Amniotic stem cell (primary cell): Measurements from ENCODE around the gene ZBTB18.

Experiments
- DNase-seq: peaks from one replicate; lab custom pipeline; 2025; lab: John Stamatoyannopoulos, UW

ZBTB18 gene

DNA sequence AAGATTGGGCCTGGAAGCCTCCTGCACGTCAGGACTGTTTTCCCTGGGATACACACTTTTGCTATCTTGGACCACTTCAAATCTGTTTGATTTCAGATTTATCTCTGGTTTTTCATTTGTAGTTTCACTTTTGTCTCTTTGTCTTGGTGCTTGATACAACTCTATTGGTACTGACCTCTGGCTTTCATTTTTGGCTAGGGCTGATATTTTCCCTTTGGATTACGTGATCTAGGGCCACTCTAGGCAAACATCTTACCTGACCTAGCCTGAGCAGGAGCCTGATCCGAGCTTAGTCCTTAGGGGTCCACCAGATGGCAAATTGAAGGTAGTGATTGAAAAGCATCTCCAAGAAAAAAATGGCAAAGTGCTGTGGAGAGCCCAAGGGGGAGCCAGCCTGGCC is 39.6 kb downstream of the ZBTB18 start:
- DNase-seq: no peak

GRCh38 chr1:244092293-244092963 is 41.3 kb downstream of the ZBTB18 start:
- no peak for DNase-seq

GRCh38 chr1:244092964-244093638 is 42.0 kb downstream of the ZBTB18 start:
- DNase-seq: no peak

GRCh38 chr1:244094880-244095528 is 43.9 kb downstream of the ZBTB18 start:
- no peak for DNase-seq

GRCh38 chr1:244095529-244095911 is 44.4 kb downstream of the ZBTB18 start:
- no peak for DNase-seq

- no peak for DNase-seq
Observed at GRCh38 chr1:244096066-244096610, 45.1 kb downstream of the ZBTB18 start.

DNA sequence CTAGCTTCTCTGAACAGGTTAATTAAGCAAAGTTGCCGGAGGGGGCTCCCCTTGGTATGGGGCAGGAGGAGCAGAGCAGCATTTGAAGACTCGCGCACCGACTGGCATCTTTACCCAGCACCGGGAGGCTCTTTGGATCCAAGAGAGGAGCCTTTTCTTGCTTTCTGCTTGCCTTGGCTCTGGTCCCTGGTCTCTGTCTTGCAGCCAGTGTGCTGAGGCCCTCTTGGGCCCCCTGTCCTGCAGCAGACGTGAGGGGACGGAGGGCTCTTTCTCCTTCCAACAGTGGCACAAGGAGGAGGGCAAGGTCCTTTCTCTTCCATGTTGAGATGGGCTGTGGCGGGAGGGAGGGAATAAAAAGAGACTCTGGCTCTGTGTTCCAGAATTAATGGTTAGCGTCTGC is 45.6 kb downstream of the ZBTB18 start:
- no peak for DNase-seq

GRCh38 chr1:244097523-244098405 is 46.7 kb downstream of the ZBTB18 start:
- DNase-seq: no peak

DNA sequence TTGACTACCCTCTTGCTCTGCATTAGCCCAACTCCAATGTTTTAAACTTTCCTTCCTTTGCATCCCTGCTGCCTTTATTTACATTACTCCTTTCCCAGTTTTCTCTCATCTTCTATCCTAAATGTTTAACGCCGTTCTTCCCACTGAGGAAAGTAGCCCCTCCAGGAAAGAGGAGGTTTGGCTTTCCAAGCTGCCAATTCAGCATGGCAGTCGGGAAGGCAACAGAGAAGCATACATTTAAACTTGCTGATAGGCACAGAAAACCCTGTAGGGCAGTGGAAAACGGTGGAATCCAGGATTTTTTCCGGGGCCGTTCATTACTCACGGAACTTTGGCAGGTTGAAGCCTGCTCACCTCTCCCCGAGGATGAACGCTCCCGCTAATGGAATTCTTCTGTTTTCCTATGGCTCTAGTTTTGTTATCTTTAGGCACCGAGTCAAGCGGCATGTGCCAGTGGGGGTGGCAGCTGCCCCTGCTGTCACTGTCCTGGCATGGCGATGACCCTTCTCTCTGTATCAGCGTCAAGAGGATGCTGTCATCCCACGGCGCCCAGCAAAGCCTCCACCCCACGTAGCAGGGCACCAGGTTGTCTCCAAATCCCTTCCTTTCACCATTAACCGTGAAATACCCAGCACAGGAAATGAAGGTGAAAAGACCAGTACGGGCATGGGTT is 48.3 kb downstream of the ZBTB18 start:
- no peak for DNase-seq

DNA sequence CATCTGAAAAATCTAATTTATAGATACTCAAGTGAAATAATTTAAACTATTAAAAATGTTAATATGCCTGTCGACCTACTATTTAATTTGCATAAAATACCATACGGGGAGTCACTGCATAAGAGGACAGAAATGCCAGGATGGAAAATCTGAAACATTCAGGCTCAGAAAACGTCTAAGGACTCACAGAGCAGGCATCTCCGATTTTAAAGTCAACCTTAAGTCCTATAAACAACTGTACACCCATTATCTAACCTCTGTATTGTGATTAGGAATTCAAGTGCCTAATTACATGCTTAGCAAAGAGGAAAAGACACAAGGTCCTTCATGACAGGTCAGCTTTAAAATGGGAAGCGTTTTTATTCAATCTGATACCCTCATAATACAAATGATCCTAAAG is 49.2 kb downstream of the ZBTB18 start:
- DNase-seq: no peak

DNA sequence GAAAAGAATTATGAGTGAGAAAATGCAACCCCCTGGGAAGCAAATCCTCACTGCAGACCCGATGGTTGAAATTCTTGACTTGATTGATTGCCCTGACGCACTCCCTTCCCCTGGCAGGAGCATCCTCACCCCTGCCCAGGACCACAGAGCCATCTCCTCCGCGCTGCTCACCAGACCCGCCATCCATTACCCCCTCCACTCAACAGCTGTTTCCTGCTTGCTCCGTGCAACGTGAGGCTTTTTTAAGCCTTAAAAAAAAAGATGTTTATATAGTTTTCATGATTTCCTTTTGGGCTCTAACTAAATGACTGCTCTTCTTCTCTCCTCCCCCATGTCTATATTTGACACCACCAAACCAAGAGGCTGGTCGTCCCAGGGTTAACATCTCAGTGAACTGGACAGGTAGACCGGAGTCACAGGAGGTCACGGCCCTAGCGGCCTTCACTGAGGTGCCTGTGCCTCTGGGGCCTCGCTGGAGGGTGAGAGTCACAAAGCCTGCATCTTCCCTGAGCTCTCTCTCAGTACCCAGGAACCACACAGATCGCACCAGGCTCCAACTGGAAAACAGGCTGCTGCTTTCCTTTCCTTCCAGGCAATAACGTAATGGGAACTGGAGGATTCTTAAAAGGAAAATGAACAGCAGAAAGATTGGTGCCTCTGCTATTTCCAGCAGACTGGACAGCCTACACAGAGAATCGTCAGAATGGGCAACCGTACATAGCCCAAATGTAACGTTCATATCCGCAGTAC is 49.8 kb downstream of the ZBTB18 start:
- no peak for DNase-seq

- no peak for DNase-seq
Observed at GRCh38 chr1:244102046-244102445, 51.0 kb downstream of the ZBTB18 start.

GRCh38 chr1:244102468-244102867 is 51.4 kb downstream of the ZBTB18 start:
- DNase-seq: no peak

GRCh38 chr1:244104309-244105060 is 53.4 kb downstream of the ZBTB18 start:
- peak; percentile 83 for DNase-seq

GRCh38 chr1:244106176-244106575 is 55.1 kb downstream of the ZBTB18 start:
- no peak for DNase-seq
